GM12878 (cell line): Measurements from ENCODE around the gene ADGRL3. TPM values are rescaled to one million over a fixed set of nuclear protein-coding genes. Genes with fewer than 3 reads are reported as not detected.
A peak's percentile ranks its signal among the peaks of the same experiment; 100 is the strongest.

Experiments used
- ATAC-seq: fragments of 200-7000 bp; cut with Tn5 transposase; 3 replicates; pipeline ENCODE4 v1.9.1; 2020; ENCODE audit warnings: mild to moderate bottlenecking, moderate library complexity
- Bru-seq: library from RNA; stranded (reverse); fragments of 400-500 nt; gene quantifications from one replicate; lab custom pipeline; 2021; lab: Mats Ljungman, UMichigan
- BruChase-seq, 2 experiments: library from RNA; stranded (reverse); fragments of 400-500 nt; gene quantifications; one replicate each; lab custom pipeline; 2021; lab: Mats Ljungman, UMichigan
- BruUV-seq: library from RNA; stranded (reverse); fragments of 400-500 nt; replicated peaks from 2 replicates; lab custom pipeline; 2021; lab: Mats Ljungman, UMichigan
- CTCF ChIA-PET: fragments of 300-600 bp; sonication (Branson Sonifier 250); formaldehyde crosslinking; extraction: SDS; loops from one replicate; lab custom pipeline; 2021; ENCODE audit warnings: inconsistent platforms; lab: Yijun Ruan, JAX
- POLR2A ChIA-PET: fragments of 350-600 bp; formaldehyde crosslinking; extraction: SDS; loops from one replicate; lab custom pipeline; 2021; ENCODE audit warnings: inconsistent platforms; lab: Charles Lee
- RAD21 ChIA-PET: fragments of 300-600 bp; sonication (Branson Sonifier 250); formaldehyde crosslinking; loops from one replicate; lab custom pipeline; 2023; ENCODE audit warnings: antibody characterized with exemption; ENCODE audit not compliant: unreplicated experiment; lab: Charles Lee
- SMC1A ChIA-PET: fragments of 300-600 bp; sonication (Branson Sonifier 250); formaldehyde crosslinking; loops from one replicate; lab custom pipeline; 2023; ENCODE audit not compliant: unreplicated experiment, uncharacterized antibody; lab: Charles Lee
- DNase-seq: peaks from one replicate; pipeline ENCODE4 v3.0.0-alpha.2; 2011; ENCODE audit warnings: low read depth, low spot score
- FAIRE-seq: peaks from 3 replicates; lab custom pipeline; 2011; peaks lifted over from hg19 to GRCh38; lab: Jason Lieb, UNC
- H2AFZ ChIP-seq: 2 replicates; pipeline ENCODE4 v1.6.0; 2011; ENCODE audit warnings: low read depth, low read length, control low read depth; ENCODE audit not compliant: control insufficient read depth
- H3K27ac ChIP-seq: 2 replicates; pipeline ENCODE4 v1.5.1; 2011; ENCODE audit warnings: control low read depth; ENCODE audit not compliant: control insufficient read depth, insufficient read depth
- H3K27me3 ChIP-seq, 2 experiments: replicated peaks in 1 of 2; 2 replicates each; pipeline versions ENCODE4 v1.6.0 to v1.6.1; 2011; ENCODE audit warnings: low read length in 1 of 2; ENCODE audit not compliant: control insufficient read depth in 2 of 2, insufficient read depth in 2 of 2
- H3K36me3 ChIP-seq, 2 experiments: 2 replicates each; pipeline ENCODE4 v1.5.1; 2011; ENCODE audit warnings: low read length in 1 of 2; ENCODE audit not compliant: control insufficient read depth in 2 of 2, insufficient read depth in 2 of 2
- H3K4me1 ChIP-seq: 2 replicates; pipeline ENCODE4 v1.6.1; 2011; ENCODE audit warnings: mild to moderate bottlenecking, low read length, moderate library complexity, mixed read lengths; ENCODE audit not compliant: control insufficient read depth, insufficient read depth
- H3K4me2 ChIP-seq: 2 replicates; pipeline ENCODE4 v1.6.0; 2011; ENCODE audit warnings: control low read depth; ENCODE audit not compliant: control insufficient read depth, insufficient read depth
- H3K4me3 ChIP-seq: fragments of 200-600 bp; sonication (generic); 2 replicates; pipeline ENCODE4 v1.5.1; 2016
- H3K79me2 ChIP-seq: 2 replicates; pipeline ENCODE4 v1.6.0; 2011; ENCODE audit warnings: low read length; ENCODE audit not compliant: control insufficient read depth, insufficient read depth
- H3K9ac ChIP-seq: 2 replicates; pipeline ENCODE4 v1.8.0; 2011; ENCODE audit warnings: low read length, control low read depth, mixed read lengths; ENCODE audit not compliant: control insufficient read depth, insufficient read depth
- H3K9me3 ChIP-seq: replicated peaks from 3 replicates; pipeline ENCODE4 v1.5.1; 2011; ENCODE audit warnings: mild to moderate bottlenecking, low read length; ENCODE audit not compliant: control insufficient read depth, insufficient read depth
- H4K20me1 ChIP-seq: 2 replicates; pipeline ENCODE4 v1.6.0; 2011; ENCODE audit not compliant: control insufficient read depth, insufficient read depth
- IRF4 ChIP-seq: IDR thresholded peaks from 2 replicates; pipeline ENCODE4 v1.6.1; 2011; ENCODE audit warnings: low read depth, low read length
- PBX3 ChIP-seq: IDR thresholded peaks from 2 replicates; pipeline ENCODE4 v1.6.1; 2011; ENCODE audit warnings: mild to moderate bottlenecking, low read depth, low read length, moderate library complexity; ENCODE audit not compliant: insufficient replicate concordance
- RAD21 ChIP-seq: IDR thresholded peaks from 2 replicates; pipeline ENCODE4 v1.6.1; 2011; ENCODE audit warnings: mild to moderate bottlenecking, low read depth, low read length, moderate library complexity; ENCODE audit not compliant: insufficient read depth
- SUZ12 ChIP-seq: fragments of 200-600 bp; sonication (generic); IDR thresholded peaks from one replicate; pipeline ENCODE4 v1.6.1; 2018; ENCODE audit warnings: antibody characterized with exemption, mild to moderate bottlenecking; ENCODE audit not compliant: unreplicated experiment
- WGBS: methylation state at CpG from one replicate; pipeline ENCODE4 v1.1.6; 2016; ENCODE audit warnings: low lambda C conversion rate; ENCODE audit not compliant: insufficient replicate concordance, insufficient coverage; ENCODE audit errors: missing lambda C conversion rate; 5-methylcytosine and 5-hydroxymethylcytosine counted together
- in situ Hi-C: fragments of 300-500 bp; cut with MboI; formaldehyde crosslinking; loops from 9 replicates; pipeline ENCODE4 v1.14.3; 2018; ENCODE audit warnings: mixed read lengths
- intact Hi-C: fragments of 100-400 bp; cut with micrococcal nuclease; formaldehyde crosslinking; loops from one replicate; pipeline ENCODE4 v1.14.2; 2022; ENCODE audit not compliant: unreplicated experiment
- long read RNA-seq, 2 experiments: library from polyadenylated mRNA; unstranded; transcript quantifications; one replicate each; pipeline ENCODE4 v2.0.0, GENCODE V29; 2019 to 2020
- polyA minus RNA-seq, 3 experiments: library from RNA; depleted of rRNA, polyadenylated mRNA; stranded (reverse); fragments of >200 nt; gene quantifications; 2 replicates each; pipeline ENCODE4 v1.2.3, GENCODE V29; 2011
- polyA plus RNA-seq, 11 experiments: library from polyadenylated mRNA; depleted of rRNA in 4 of 11; unstranded in 6 of 11; stranded (reverse) in 5 of 11; fragments of >200 nt; fragmentation: Nextera tagmentation in 4 of 11; fragmentation: Illumina TruSeq in 1 of 11; extraction: Ambion mirVana in 4 of 11; extraction: Trizol in 1 of 11; gene quantifications; 1 replicate in 1 of 11; 2 replicates in 10 of 11; pipeline versions ENCODE4 v1.2.1 to v1.2.3, GENCODE V29; 2011 to 2016; ENCODE audit warnings: inconsistent platforms in 2 of 11, missing spikeins in 2 of 11, low read depth in 1 of 11
- total RNA-seq, 4 experiments: library from RNA; depleted of rRNA in 3 of 4; stranded (reverse); fragments of >200 nt in 3 of 4; fragmentation: Illumina TruSeq in 1 of 4; extraction: Trizol in 1 of 4; gene quantifications; 2 replicates each; pipeline versions ENCODE4 v1.2.1 to v1.2.3, GENCODE V29; 2013 to 2021

ADGRL3 gene
- 2.8 and 7.1 TPM in 2 replicates for total RNA-seq (2013; cell fraction: nucleolus; rRNA removed)
- total RNA-seq (2014; rRNA removed) (not detected in 2 replicates), total RNA-seq (2014; rRNA removed; fragmentation: Illumina TruSeq; extraction: Trizol) (not detected in 2 replicates), total RNA-seq (2021) (not detected in 2 replicates), polyA plus RNA-seq (2011; rRNA removed) (1.1 and 1.2 TPM in 2 replicates), polyA plus RNA-seq (2014; fragmentation: Illumina TruSeq; extraction: Trizol) (not detected in 2 replicates), polyA plus RNA-seq (2014; fragmentation: Nextera tagmentation; extraction: Ambion mirVana) (not detected), polyA plus RNA-seq (2014; rRNA removed) (not detected in 2 replicates), polyA plus RNA-seq (2016; fragmentation: Nextera tagmentation; extraction: Ambion mirVana) (not detected), polyA minus RNA-seq (2011; rRNA and poly(A)+ RNA removed) (2.2 and 3.1 TPM in 2 replicates), Bru-seq, nascent RNA (percentile 5 among the genes with signal in this experiment), BruChase-seq, experiment 1, labeled RNA remaining after a 6-hour chase (percentile 4 among the genes with signal in this experiment), BruChase-seq, experiment 2, labeled RNA remaining after a 2-hour chase (percentile 3 among the genes with signal in this experiment)
- not detected for polyA plus RNA-seq (2011; ENCODE audit: low read depth)
- 0.50 and 0.63 TPM in 2 replicates for polyA plus RNA-seq (2011; cell fraction: cytosol; rRNA removed)
- 0.31 and 0.46 TPM in 2 replicates for polyA plus RNA-seq (2011; cell fraction: nucleus; rRNA removed)
- not detected in 2 replicates for polyA plus RNA-seq (2012)
- 0.62 and 1.2 TPM in 2 replicates for polyA minus RNA-seq (2011; cell fraction: cytosol; rRNA and poly(A)+ RNA removed)
- polyA minus RNA-seq (2011; cell fraction: nucleus; rRNA and poly(A)+ RNA removed) = 0.85 and 0.96 TPM in 2 replicates
- long read RNA-seq, experiment 1 = 0 reads
- long read RNA-seq, experiment 2, partial matches to known transcripts = 0 of 5 reads
- long read RNA-seq, experiment 2, other reads (novel, unspliced or antisense) = 5 of 5 reads

- ChIA-PET SMC1A (no interaction called here), POLR2A (no interaction called here), RAD21 (no interaction called here), CTCF (no interaction called here)
- no peaks in the 10 kb centered on the region for H4K20me1 ChIP-seq
- no TSS peak for BruUV-seq
- H3K9ac ChIP-seq = no peak within 1 kb of the TSS
- H3K4me3 ChIP-seq = no peak within 1 kb of the TSS
- intact Hi-C loops (no loop called here), in situ Hi-C loops (no loop called here)
- no peak for TF ChIP-seq IRF4
- TF ChIP-seq SUZ12 = peak; percentile 31
- no peak for TF ChIP-seq RAD21
- TF ChIP-seq PBX3 = no peak
- no peaks in the 10 kb centered on the region for H3K36me3 ChIP-seq
- no peak within 1 kb of the TSS for H2AFZ ChIP-seq
- H3K9me3 ChIP-seq = no peaks in the 10 kb centered on the region
- peaks cover 0 to 3% of the 10 kb centered on the region in 2 experiments; a peak in 3 of 4 replicates for H3K27me3 ChIP-seq
- H3K4me2 ChIP-seq = no peak within 1 kb of the TSS
- no peak within 1 kb of the TSS for H3K27ac ChIP-seq
- 49% methylated on average over 42 of the region's 92 CpGs for WGBS
- FAIRE-seq = no peak
- no peak for DNase-seq
- no peak for ATAC-seq
- H3K4me1 ChIP-seq = no peaks in the 10 kb centered on the region
- no peaks in the 10 kb centered on the region for H3K79me2 ChIP-seq
These were observed at the start of gene ADGRL3 for GRCh38 chr4:61200187-61200915. Gene ADGRL3 (plus strand): TSS chr4:61200326.
